Lung (tissue), 12 donors: ENCODE measurements around the gene CNTNAP5. TPM values are rescaled to one million over a fixed set of nuclear protein-coding genes. Genes with fewer than 3 reads are reported as not detected.

Experiments
- ATAC-seq: fragments of 200-7000 bp; cut with Tn5 transposase; one replicate; pipeline ENCODE4 v1.9.1; 2020; ENCODE audit warnings: moderate number of reproducible peaks; ENCODE audit not compliant: insufficient read depth, low FRiP score
- DNase-seq, 3 donors: peaks; one replicate each; pipeline ENCODE4 v3.0.0-alpha.2; 2013 to 2017
- H3K27ac ChIP-seq, 2 donors: one replicate each; pipeline ENCODE4 v1.5.1; 2013; ENCODE audit warnings: mild to moderate bottlenecking in 2 of 2, moderate library complexity in 2 of 2, control low read depth in 1 of 2, inconsistent platforms in 1 of 2, low read depth in 1 of 2, low read length in 1 of 2
- H3K27me3 ChIP-seq, 3 donors: one replicate each; pipeline ENCODE4 v1.5.1; 2013; ENCODE audit warnings: low read length in 2 of 3; ENCODE audit not compliant: control insufficient read depth in 3 of 3, insufficient read depth in 3 of 3
- H3K36me3 ChIP-seq, 4 donors: one replicate each; pipeline ENCODE4 v1.5.1; 2013; ENCODE audit warnings: low read length in 4 of 4, mild to moderate bottlenecking in 1 of 4, moderate library complexity in 1 of 4; ENCODE audit not compliant: control insufficient read depth in 4 of 4, insufficient read depth in 4 of 4
- H3K4me1 ChIP-seq, 5 donors: one replicate each; pipeline ENCODE4 v1.5.1; 2013; ENCODE audit warnings: low read length in 5 of 5, mild to moderate bottlenecking in 2 of 5, moderate library complexity in 1 of 5; ENCODE audit not compliant: control insufficient read depth in 5 of 5, insufficient read depth in 5 of 5
- H3K4me3 ChIP-seq: one replicate; pipeline ENCODE4 v1.5.1; 2013; ENCODE audit warnings: mild to moderate bottlenecking, control low read depth, moderate library complexity
- H3K9ac ChIP-seq, 2 donors: one replicate each; pipeline ENCODE4 v1.5.1; 2013; ENCODE audit warnings: low read length in 2 of 2, control low read depth in 1 of 2; ENCODE audit not compliant: insufficient read depth in 1 of 2
- H3K9me3 ChIP-seq, 4 donors: one replicate each; pipeline ENCODE4 v1.5.1; 2013; ENCODE audit warnings: low read length in 3 of 4, mild to moderate bottlenecking in 1 of 4, moderate library complexity in 1 of 4; ENCODE audit not compliant: control insufficient read depth in 4 of 4, insufficient read depth in 3 of 4
- CTCF ChIP-seq: IDR thresholded peaks from 2 replicates; pipeline ENCODE4 v1.5.1; 2012; ENCODE audit warnings: mild to moderate bottlenecking; ENCODE audit errors: control extremely low read depth, extremely low read depth
- WGBS, 2 donors: extraction: QIAGEN DNeasy Blood & Tissue Kit; methylation state at CpG; one replicate each; pipeline ENCODE4 v1.1.7; 2013; 5-methylcytosine and 5-hydroxymethylcytosine counted together
- polyA plus RNA-seq, 2 donors: library from polyadenylated mRNA; stranded (reverse); fragments of 200-250 nt; gene quantifications; one replicate each; pipeline ENCODE4 v1.2.1, GENCODE V29; 2013
- total RNA-seq, 2 donors: library from RNA; depleted of rRNA in 1 of 2; stranded (reverse); fragments of >200 nt in 1 of 2; gene quantifications; one replicate each; pipeline ENCODE4 v1.2.1, GENCODE V29; 2014 to 2021
- donor health status: control.
- donor health status: control.
- donor health status: Bipolar disorder and iron deficiency.
- donor health status: healthy.
- donor health status: DM: yes; HTN: yes; CAD: no.

CNTNAP5 gene
- total and polyA plus RNA-seq, 4 donors: 0.03 to 0.06 TPM; not detected in 2

GRCh38 chr2:124586835-124587234 lies 561.7 kb downstream of the CNTNAP5 start:
- TF ChIP-seq CTCF: no peak
- DNase-seq (no peak), ATAC-seq (no peak)
- Histone ChIP-seq H3K36me3 (no peaks in the 10 kb centered on the region), H3K4me1 (peaks cover 0 to 2% (median 0%) of the 10 kb centered on the region in 5 donors), H3K4me3 (no peak overlapping the region), H3K27me3 (no peaks in the 10 kb centered on the region), H3K27ac (no peak overlapping the region), H3K9ac (no peak overlapping the region), H3K9me3 (no peaks in the 10 kb centered on the region)
- WGBS, 2 donors: 88 to 91% methylated on average over 2 of the region's 2 CpGs

- Histone ChIP-seq H3K27ac (no peak overlapping the region), H3K4me3 (no peak overlapping the region), H3K36me3 (no peaks in the 10 kb centered on the region), H3K4me1 (no peaks in the 10 kb centered on the region), H3K9ac (no peak overlapping the region), H3K27me3 (no peaks in the 10 kb centered on the region), H3K9me3 (no peaks in the 10 kb centered on the region)
- ATAC-seq: no peak
- WGBS, 2 donors: 90 to 94% methylated on average over 3 of the region's 3 CpGs
- no peak for TF ChIP-seq CTCF
- no peak for DNase-seq
Observed at GRCh38 chr2:124589971-124590370, 564.9 kb downstream of the CNTNAP5 start.

GRCh38 chr2:124602759-124603158 lies 577.7 kb downstream of the CNTNAP5 start:
- ATAC-seq: no peak
- H3K27ac ChIP-seq: no peak overlapping the region

More at GRCh38 chr2:124602759-124603158, 577.7 kb downstream of the CNTNAP5 start:
- Histone ChIP-seq H3K4me1 (no peaks in the 10 kb centered on the region), H3K9me3 (no peaks in the 10 kb centered on the region), H3K36me3 (no peaks in the 10 kb centered on the region), H3K4me3 (no peak overlapping the region), H3K9ac (no peak overlapping the region), H3K27me3 (no peaks in the 10 kb centered on the region)
- DNase-seq: no peak
- no peak for TF ChIP-seq CTCF
